Measurements from ENCODE around the gene CACNG7.
"Not testable (repeated sequence)": the region's sequence is repeated elsewhere in the genome, so short reads cannot be mapped to it uniquely, and the experiment has no call there.

Gene CACNG7, protein sequence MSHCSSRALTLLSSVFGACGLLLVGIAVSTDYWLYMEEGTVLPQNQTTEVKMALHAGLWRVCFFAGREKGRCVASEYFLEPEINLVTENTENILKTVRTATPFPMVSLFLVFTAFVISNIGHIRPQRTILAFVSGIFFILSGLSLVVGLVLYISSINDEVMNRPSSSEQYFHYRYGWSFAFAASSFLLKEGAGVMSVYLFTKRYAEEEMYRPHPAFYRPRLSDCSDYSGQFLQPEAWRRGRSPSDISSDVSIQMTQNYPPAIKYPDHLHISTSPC

DNA sequence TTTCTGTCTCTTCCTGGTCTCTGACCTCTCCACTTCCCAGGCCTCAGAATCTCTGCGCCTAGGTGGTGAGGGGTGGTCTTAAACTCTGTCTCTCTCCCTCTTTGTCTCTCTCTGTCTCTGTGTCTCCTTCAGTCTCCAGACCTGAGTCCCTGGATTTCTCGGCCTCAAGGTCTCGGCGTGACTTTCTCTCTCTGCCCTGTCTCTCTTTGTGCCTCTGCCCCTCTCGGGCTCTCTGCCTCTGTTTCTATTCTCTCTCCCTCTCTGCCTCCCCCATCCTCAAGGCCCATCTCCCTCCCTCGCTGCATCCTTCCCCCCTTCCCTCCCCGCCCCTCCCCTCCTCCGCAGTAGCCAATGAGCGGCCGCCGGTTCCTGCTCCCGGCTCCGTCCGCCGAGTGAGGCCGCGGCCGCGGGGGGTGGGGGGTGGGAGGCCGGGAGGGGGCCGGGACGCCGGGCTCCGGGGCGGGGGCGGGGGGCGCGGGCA, at the start of gene CACNG7:
CACNG7 (plus strand) TSS at position 344 of the 481 bp plus-strand sequence. CDS start 3,554 bp downstream, outside the sequence.
- no peak for DNase-seq

DNA sequence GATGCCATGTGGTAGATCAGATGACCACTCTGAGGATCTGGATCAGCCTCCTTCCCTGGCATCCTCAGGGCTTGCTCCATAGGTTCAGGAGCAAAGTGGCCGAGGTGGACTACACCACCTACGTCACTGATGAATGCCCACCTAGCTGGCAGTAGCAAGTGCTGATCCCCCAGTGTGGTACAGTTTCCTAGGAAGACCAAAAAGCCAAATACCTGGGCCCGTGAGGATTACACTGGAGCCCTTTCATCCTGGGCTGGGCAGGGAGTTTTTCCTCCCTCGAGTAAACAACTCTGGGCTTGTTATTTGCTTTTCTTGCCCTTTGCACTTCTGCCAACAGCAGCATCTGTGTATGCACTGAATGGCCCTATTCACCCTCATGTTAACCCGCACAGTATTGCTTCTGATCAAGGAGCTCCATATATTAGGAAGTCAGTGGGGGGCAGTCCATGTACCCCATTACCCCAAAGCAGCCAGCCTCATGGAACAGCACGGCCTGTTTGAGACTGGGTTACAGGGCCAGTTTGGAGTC, 44.7 kb upstream of the CACNG7 start:
- no peak for DNase-seq

DNA sequence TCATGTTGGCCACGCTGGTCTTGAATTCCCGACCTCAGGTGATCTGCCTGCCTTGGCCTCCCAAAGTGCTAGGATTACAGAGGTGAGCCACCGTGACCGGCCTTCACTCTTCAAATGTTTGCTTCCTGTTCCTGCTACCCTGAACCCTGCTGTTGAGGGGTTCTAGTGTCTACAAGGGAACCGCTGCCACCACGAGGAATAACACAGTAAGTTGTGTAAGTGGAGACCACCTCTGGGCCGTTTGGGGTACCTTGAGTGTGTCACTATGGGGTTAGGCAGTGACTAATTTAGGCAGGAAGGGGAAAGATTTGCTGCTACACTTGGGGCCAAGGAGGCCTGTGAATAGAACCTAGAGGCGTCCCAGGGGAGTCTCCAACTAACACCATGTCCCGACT, 43.6 kb upstream of the CACNG7 start:
- no peak for DNase-seq

DNA sequence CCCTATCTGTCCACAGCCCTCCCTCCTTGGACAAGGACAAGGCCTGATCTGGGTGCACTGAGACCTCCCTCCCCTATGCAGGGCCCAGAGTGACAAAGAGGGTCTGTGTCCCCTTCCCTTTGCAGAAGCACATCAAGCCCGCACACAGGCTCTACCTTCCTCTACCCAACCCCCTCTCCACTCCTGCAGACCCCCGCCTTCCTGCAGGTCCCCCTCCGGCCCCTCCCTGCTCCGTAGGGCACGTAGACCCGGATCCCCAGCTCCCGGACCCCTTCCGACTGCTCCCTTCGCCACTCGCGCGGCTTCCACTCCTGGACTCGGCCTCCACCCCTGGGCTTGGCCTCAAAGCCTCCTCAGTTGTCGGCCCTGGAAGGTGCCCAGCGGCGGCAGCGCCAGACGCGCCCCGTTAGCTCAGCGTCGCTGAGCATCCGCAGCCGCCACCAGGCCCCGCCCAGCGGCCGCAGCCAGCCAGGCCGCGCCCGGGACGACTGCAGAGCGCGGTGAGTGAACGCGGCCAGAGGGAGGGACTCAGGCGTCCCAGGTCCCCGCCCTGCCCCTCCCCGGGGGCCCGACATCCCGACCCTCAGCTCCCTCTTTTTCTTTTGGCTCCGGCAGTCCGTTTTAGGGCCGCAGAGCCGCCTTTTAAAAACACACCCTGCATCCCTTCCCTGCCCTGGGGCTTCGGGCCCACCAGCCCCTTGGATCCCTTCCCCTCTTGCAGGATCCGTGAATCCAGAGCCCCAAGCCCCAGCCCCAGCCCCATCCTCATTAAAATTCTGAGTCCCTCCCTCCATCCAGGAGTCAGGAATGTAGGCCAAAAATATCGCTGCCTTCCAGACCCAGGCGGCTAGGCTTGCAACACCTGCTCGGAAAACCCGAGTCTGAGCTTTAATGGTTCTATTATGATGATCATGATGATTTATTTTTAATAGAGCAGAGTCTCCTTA, 42.9 kb upstream of the CACNG7 start:
- DNase-seq: no peak

DNA sequence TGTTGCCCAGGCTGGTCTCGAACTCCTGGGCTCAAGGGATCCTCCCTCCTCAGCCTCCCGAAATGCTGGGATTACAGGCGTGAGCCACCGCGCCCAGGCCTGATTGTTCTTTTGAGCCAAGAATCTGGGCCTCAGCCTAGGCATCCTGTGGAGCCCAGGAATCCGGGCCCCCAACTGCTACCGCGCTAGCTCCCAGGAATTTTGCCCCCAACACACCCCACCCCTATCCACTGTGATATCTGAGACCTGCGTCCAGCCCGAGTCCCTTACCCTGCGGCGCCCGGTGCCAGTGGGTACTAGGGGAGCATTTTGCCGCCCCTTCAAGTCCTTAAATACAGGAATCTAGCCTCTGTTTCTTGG, 42.2 kb upstream of the CACNG7 start:
- DNase-seq: no peak

DNA sequence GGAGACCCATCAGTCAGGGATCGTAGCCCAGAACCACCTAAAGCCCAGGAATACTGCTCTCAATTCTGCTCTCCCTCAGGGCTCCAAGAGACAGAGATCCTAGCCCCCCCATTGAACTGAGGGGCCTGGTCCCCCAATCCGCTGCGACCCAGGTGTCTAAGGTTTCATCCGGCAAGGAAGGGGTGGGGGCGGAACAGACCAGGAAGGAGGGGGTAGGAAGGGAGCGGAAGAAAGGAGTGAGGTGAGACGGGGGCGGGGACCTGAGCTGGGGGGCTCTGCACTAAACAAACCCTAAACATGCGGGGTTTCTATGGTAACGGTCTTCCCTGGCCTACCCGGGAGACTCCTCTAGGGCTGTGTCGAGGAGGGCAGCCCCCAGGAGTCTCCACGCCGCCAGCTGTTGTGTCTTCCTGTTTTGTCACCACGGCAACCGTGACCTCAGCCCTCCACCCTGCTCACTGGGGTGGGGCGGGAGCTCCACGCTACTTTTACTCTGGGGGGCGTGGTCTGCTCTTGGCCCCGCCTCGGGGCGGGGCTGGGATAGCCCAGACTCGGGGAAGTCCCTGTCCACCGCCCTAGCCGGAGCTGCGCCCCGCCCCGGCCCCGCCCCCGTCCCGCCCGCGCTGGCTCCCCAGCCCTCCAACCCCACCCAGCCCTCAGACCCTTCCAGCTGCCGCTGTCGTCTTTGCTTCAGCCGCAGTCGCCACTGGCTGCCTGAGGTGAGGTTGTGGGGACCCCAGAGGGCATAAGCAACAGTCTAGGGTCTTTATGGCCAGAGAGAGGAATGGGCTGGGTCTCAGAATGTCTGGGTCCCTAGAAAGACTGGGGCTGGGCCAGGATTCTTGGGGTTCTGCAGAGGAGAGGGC, 41.6 kb upstream of the CACNG7 start, which contains the start of gene MYADM:
MYADM (plus strand) TSS at position 659 of the 866 bp plus-strand sequence. CDS start 5,647 bp downstream, outside the sequence.
- no peak for DNase-seq

DNA sequence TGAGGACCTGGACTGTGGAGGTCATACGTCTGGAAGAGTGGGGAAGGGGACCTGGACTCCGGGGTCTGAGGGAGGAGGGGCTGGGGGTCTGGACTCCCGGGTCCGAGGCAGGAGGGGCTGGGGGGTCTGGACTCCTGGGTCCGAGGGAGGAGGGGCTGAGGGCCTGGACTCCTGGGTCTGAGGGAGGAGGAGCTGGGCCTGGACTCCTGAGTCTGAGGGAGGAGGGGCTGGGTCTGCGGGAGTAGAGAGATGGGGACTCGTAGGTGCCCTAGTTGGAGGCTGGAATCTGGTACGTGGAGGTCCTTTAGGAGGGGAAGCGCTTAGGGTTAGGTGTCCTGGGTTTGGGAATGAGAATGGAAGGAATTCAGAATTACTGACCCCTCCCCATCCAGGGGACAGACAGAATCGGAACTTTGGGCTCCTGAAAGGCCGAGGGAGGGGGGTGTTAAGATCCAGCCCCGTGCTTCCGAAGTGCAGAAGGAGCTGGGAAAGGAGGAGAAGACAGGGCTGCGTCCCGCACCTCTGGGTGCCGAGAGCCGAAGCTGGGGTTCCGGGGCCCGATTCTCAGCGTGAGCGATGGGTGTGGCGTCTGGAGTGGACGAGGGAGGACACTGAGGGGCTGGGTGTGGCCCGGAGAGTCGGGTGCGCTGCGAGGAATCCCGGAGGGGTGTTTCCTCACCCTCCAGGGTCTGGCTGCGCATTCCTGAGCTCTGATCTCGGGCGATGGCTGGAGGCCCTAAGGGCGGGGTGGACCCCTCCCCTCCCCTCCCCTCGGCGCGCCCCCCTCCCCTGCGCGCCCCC, 40.8 kb upstream of the CACNG7 start:
- DNase-seq: no peak

DNA sequence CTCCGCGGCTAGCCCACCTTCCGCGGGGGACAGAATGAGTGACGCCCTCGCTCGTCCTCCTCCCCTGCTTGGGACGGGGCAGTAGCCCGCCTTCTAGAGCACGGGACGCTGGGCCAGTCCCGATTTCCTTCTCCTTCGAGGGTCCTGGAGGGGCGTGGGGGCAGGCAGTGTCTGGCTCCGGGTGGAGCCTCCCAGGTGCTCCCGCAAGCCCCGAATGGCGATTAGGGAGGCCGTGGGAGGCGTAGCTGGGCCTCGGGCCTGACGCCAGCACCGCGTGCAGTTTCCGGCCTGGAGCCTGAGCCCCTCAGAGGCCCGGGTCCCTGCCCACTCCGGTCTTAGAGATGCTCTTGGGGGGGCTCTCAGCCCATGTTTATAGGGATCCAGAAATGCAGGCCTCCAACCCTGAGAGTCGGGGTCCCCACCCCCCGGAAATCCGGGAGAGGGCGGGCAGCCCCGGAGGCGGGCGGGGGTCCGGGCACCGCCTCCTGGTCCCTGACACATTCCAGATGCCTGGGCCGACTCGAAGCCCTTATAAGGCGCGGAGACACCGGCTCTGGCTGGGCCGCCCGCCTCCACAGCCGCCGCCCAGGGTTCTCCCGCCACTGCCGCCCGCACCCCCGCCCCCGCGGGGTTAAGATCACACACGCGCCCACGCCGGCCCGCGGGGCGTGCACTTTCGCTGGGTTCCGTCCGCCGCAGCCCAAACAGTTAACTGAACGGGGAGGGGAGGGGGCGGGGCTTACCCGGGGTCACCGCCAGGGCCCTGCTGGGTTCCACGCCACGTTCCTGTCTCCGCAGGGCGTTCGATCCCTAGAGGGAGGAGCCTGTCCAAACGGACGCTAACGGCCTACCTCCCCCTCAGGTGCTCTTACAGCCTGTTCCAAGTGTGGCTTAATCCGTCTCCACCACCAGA, 39.9 kb upstream of the CACNG7 start:
- no peak for DNase-seq

DNA sequence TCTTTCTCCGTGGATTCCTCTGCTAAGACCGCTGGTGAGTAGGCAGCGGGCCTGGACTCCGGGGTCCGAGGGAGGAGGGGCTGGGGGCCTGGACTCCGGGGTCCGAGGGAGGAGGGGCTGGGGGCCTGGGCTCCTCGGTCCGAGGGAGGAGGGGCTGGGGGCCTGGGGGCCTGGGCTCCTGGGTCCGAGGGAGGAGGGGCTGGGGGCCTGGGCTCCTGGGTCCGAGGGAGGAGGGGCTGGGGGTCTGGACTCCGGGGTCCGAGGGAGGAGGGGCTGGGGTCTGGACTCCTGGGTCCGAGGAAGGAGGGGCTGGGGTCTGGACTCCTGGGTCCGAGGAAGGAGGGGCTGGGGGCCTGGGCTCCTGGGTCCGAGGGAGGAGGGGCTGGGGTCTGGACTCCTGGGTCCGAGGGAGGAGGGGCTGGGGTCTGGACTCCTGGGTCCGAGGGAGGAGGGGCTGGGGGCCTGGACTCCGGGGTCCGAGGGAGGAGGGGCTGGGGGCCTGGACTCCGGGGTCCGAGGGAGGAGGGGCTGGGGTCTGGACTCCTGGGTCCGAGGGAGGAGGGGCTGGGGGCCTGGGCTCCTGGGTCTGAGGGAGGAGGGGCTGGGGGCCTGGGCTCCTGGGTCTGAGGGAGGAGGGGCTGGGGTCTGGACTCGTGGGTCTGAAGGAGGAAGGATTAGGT, 39.1 kb upstream of the CACNG7 start:
- DNase-seq: not testable (repeated sequence)

DNA sequence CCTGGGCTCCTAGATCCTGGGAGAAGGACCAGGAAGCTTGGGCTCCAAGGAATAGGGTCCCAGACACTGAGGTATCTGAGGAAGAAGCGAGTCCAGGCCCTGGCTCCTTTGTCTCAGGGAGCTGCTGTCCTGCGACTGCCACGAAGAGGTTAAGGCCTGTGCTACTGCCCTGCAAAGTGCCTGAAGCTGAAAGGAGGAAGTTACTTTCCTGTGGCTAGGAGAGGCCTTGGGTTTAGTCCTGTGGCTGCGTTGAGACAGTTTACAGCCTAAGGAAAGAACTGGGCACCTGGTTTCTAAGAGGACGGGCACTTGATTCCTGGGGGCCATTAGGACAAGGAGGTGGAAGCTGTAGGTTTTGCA, 38.6 kb upstream of the CACNG7 start:
- DNase-seq: no peak

DNA sequence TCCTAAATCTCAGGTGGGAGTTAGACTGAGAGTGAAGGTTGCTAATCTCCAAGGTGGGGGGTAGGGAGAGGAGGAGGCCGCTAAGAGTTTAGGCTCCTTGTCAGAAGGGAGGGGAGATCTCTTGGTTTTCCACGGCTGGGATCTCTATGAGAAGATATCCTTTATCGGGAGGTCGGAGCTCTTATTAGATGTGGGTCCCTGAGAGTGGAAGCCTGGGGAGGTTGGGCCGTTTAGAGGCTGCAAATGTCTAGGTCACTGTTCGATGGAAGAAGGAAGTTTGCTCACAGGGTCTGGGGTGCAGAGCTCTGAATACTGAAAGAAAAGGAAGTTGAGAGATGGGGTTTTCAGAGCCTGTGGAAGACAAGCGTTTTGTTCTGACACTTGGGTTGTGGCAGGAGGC, 37.6 kb upstream of the CACNG7 start:
- no peak for DNase-seq

DNA sequence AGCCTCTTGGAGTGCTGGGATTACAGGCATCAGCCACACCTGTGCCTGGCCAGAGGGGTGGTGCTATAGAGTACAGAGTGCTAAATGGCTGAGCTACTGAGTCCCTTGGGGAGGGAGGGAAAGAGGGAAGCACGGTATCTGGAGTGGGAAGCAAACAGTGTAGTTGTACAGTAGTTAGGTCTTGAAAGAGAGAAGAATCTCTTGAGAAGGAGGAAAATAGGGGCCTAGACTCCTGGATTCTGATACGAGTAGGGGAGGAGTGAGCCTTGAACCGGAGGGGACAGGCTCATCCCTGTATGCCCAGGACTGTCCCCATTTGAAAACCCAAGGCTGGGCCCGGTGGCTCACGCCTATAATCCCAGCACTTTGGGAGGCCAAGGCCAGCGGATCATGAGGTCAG, 36.3 kb upstream of the CACNG7 start:
- no peak for DNase-seq

DNA sequence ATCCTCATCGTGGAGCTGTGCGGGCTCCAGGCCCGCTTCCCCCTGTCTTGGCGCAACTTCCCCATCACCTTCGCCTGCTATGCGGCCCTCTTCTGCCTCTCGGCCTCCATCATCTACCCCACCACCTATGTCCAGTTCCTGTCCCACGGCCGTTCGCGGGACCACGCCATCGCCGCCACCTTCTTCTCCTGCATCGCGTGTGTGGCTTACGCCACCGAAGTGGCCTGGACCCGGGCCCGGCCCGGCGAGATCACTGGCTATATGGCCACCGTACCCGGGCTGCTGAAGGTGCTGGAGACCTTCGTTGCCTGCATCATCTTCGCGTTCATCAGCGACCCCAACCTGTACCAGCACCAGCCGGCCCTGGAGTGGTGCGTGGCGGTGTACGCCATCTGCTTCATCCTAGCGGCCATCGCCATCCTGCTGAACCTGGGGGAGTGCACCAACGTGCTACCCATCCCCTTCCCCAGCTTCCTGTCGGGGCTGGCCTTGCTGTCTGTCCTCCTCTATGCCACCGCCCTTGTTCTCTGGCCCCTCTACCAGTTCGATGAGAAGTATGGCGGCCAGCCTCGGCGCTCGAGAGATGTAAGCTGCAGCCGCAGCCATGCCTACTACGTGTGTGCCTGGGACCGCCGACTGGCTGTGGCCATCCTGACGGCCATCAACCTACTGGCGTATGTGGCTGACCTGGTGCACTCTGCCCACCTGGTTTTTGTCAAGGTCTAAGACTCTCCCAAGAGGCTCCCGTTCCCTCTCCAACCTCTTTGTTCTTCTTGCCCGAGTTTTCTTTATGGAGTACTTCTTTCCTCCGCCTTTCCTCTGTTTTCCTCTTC, 35.1 kb upstream of the CACNG7 start:
- DNase-seq: no peak

DNA sequence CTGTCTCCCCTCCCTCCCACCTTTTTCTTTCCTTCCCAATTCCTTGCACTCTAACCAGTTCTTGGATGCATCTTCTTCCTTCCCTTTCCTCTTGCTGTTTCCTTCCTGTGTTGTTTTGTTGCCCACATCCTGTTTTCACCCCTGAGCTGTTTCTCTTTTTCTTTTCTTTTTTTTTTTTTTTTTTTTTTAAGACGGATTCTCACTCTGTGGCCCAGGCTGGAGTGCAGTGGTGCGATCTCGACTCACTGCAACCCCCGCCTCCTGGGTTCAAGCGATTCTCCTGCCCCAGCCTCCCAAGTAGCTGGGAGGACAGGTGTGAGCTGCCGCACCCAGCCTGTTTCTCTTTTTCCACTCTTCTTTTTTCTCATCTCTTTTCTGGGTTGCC, 34.5 kb upstream of the CACNG7 start:
- no peak for DNase-seq

DNA sequence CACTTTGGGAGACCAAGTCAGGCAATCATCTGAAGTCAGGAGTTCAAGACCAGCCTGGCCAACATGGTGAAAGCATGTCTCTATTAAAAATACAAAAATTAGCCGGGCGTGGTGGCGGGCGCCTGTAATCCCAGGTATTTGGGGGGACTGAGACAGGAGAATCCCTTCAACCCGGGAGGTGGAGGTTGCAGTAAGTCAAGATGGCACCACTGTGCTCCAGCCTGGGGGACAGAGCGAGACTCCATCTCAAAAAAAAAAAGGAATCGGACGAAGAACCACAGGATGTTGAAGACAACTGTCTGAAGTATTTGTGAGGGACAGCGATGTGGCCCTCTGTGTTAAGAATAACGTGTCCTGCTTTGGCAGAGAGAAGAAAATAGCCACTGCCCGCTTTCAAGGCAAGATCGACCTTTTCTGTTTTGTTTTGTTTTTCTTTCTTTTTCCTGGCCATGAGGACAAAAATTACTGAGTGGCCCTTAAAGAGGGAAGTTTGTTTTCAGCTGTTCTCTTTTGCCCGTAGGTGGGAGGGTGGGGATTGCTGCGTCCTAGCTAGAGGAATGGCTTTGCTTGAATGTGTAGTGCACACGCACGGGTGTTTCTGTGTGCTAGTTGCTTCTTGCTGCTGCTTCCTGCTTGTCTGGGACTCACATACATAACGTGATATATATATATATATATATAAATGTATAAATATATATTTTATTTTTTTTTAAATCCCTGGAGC, 33.3 kb upstream of the CACNG7 start:
- DNase-seq: no peak

DNA sequence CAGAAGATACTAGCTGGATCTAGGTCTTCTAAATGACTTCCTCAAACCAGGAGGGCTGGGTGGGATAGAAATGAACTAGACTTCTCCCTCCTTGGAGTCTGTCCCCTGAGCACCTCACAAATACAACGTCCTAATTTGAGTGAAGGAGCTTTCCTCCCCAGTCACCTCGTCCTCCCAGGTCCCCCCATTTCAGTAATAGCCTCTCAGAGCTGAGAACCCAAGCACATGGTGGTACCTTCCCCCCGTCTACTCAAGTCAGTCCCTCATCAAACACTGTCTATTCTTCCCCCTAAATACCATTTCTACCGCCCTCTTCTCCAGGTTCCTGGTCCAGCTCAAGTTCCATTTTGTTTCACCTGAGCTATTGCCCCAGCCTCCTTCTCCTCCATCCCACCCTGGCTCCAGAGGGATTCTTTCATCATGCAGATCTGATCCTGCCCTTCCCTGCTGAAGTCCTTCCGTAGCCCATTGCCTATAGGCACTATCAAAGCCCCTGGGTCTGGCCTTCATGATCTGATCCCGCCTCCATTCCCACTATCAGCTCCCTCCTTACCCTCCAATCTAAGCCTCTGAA, 32.3 kb upstream of the CACNG7 start:
- no peak for DNase-seq

DNA sequence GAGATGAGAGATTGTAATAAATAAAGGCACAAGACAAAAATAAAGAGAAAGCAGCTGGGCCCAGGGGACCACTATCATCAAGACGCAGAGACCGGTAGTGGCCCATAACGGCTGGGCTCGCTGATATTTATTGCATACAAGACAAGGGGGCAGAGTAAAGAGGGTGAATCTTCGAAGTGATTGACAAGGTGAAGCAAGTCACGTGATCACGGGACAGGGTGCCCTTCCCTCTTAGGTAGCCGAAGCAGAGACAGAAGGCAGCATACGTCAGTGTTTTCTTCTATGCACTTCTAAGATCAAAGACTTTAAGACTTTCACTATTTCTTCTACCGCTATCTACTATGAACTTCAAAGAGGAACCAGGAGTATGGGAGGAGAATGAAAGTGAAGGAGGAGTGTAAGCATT, 31.7 kb upstream of the CACNG7 start:
- DNase-seq: no peak

DNA sequence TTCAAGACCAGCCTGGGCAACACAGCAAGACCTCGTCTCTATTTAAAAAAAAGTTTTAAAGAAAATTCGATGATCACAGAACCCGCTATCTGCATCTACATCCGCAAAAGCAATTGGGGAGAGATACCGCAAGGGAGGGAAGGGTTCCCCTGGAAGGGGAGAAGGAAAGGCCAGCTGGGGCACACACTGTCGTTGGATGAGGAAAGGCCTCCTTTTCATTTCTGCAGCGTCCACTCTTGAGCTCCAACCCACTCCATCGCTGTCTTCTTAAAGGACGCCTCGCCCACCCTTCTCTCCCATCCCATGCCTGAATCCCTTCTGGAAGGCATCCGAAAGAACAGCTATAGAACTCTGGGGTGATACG, 30.3 kb upstream of the CACNG7 start:
- no peak for DNase-seq

Measured in NCI-H1105 treated with DMSO at 0.1 percent for 48 hours (cell line).